ENCODE measurements around the gene DTYMK.

DNA sequence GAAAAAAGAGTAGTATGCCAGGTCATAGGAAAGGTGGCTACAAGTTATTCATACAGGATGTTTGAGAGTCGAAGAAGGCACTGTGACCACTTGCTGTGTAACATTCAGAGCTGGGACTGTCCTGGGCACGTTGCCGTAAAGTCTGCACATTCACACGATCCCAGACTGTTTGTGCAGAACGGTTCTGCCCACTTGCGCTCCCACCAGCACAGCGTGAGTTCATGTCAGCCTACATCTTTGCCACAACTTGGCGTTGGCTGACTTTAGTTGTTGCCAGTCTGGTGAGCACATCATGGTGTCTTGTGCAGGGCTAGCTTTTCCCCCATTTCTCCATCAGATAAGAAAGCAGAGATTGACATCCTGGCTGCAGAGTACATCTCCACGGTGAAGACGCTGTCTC is 22.3 kb upstream of the DTYMK start:
- TF ChIP-seq, protein P1, sequence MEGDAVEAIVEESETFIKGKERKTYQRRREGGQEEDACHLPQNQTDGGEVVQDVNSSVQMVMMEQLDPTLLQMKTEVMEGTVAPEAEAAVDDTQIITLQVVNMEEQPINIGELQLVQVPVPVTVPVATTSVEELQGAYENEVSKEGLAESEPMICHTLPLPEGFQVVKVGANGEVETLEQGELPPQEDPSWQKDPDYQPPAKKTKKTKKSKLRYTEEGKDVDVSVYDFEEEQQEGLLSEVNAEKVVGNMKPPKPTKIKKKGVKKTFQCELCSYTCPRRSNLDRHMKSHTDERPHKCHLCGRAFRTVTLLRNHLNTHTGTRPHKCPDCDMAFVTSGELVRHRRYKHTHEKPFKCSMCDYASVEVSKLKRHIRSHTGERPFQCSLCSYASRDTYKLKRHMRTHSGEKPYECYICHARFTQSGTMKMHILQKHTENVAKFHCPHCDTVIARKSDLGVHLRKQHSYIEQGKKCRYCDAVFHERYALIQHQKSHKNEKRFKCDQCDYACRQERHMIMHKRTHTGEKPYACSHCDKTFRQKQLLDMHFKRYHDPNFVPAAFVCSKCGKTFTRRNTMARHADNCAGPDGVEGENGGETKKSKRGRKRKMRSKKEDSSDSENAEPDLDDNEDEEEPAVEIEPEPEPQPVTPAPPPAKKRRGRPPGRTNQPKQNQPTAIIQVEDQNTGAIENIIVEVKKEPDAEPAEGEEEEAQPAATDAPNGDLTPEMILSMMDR (IDR thresholded peaks at IDR 0.05; ENCODE audit: control extremely low read depth in 1 of 3, insufficient read depth in 1 of 3, low read depth in 1 of 3, low read length in 3 of 3) = no peak
- no peak for TF ChIP-seq POLR2AphosphoS5 (IDR thresholded peaks at IDR 0.05; ENCODE audit: low read depth, low read length)
- TF ChIP-seq SP2 (IDR thresholded peaks at IDR 0.05; ENCODE audit: low read length) = no peak
